Ecto neural progenitor cell (in vitro differentiated cells): Measurements from ENCODE around the gene FN3KRP.
A peak's percentile ranks its signal among the peaks of the same experiment; 100 is the strongest.

ENCODE experiments used
- DNase-seq: peaks from one replicate; pipeline ENCODE4 v3.0.0-alpha.2; 2018; ENCODE audit warnings: low spot score

FN3KRP gene, protein sequence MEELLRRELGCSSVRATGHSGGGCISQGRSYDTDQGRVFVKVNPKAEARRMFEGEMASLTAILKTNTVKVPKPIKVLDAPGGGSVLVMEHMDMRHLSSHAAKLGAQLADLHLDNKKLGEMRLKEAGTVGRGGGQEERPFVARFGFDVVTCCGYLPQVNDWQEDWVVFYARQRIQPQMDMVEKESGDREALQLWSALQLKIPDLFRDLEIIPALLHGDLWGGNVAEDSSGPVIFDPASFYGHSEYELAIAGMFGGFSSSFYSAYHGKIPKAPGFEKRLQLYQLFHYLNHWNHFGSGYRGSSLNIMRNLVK

DNA sequence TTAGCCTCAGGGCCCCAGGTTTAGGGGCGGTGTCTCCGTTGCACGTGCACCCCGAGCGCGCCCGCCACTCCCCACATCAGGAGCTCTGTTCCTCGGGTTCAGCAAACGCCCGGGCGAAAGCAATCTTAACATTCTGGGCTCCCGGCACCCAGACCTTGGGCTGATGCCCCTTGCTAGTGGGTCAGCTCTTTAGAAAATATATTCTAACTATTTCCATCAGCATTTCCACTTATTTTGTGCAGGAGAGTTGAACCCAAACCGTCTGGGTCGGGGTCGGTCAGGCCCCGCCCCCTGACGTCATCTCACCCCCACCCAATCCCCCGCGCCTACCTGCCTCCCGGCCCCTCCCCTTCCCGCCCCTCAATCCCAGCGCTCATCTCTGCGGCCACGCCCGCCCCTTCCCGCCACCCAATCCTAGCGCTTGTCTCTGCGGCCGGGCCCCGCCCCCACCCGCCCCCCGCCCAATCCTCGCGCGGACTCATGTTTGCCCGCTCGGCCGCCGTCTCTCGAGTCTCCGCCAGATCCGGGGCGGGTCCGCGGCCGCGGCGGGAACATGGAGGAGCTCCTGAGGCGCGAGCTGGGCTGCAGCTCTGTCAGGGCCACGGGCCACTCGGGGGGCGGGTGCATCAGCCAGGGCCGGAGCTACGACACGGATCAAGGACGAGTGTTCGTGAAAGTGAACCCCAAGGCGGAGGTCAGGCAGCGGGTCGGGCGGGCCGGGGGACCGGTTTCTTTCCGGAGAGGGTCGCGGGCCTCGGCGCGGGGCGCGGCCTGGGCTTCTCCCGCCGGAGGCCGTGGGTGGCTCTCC lies at the start of gene FN3KRP:
Gene FN3KRP (plus strand): TSS at position 504 of the 808 bp plus-strand sequence. CDS start 50 bp downstream, at position 554.
- peak; percentile 99 for DNase-seq

DNA sequence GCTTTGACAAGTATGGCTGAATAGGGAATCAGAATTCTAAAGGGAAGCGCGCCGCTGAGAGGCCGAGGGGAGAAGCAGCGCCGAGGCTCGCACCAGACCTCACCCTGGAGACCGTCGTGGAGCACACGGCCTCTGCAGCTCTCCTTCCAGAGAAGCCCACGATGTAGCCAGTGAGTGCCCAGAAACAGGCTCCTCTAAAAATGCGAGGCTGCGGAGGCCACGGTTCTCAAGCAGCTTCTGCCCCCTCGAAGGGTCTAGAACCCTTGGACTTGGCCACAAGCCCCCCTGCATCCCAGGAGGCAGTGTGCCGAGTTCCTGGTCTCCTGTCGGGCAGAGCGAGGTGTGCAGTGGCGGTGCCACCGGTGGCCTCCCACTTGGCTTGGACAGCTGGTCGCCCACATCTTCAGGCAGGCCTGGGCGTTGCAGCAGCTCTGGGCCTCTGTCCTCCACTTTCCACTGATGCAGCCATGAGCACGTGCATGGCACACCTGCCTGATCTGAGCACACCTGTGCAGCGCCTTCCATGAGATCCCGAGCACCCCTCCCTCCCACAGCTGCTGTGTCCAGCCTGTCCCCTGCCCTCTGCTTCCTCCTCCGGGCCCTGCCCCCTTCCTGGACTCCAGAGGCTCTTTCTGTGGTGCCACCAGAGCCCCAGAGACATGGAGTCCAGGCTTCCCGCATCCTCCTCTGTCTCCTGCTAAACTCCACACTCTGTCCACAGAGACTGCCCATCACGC lies 49.4 kb upstream of the FN3KRP start:
- DNase-seq: no peak

DNA sequence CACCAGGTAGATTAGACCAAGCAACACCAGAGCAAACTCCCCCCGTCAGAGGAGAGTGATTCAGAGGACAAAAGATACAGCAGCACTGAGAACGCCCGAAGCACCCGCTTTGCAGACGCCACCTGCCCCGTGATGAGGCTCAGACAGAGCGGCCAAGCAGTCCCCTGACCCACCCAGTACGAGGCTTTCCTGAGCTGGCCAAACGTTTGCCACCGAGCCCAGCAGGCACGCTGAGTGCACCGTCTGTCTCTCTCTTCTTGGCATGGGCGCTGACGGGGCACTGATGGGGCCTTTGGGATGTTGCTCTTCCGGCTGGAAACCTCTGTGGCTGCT lies 48.9 kb upstream of the FN3KRP start:
- no peak for DNase-seq

DNA sequence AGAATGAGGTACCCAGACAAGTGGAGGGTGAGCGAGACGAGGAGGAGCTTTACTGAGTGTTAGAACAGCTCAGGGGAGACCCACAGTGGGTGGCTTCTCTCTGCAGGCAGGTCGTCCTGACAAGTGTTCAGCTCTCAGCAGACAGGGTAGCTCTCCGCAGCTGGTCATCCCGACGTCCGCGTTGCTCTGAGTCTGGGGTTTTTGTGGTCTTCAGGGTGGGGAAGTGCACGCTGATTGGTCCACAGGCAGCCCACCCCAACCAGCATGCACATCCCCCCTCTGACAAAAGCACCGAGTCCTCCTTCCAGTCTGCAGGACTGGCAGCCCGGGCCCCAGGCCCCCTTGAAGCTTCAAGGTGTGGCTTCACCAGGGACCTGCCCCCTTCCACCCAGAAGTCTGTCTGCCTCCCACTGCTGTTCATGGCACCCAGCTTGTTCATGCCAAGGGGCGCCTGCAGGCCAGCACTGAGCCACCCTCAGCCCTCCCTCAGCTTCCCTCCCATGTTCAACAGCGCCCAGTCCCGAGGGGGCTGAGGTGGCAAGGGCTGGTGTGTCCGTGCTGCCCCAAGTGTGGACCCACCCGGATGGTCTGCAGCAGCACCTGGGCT lies 48.4 kb upstream of the FN3KRP start:
- peak; percentile 53 for DNase-seq

DNA sequence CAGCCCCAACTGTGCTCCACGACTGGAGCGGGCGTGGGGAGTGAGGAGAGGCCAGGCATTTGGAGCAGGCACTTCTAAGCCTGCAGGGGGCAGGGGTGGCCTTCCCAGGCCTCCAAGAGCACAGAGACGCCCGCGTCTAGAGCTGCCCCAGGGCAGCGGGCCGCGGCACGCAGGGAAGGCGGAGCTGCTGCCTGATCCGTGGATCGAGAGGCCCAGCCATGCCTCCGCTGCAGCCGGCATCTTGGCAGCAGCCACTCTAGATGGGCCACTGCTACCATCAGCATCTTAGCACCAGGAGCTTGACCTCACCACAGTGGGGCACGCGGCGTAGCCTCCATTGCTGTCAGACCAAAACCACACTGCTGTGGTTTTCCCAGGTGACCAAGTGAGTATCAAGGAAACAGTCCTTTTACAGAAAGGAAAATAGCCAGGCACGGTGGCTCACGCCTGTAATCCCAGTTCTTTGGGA lies 47.8 kb upstream of the FN3KRP start:
- peak; percentile 85 for DNase-seq

GRCh38 chr17:82670661-82671450 lies 45.6 kb upstream of the FN3KRP start:
- DNase-seq: no peak

DNA sequence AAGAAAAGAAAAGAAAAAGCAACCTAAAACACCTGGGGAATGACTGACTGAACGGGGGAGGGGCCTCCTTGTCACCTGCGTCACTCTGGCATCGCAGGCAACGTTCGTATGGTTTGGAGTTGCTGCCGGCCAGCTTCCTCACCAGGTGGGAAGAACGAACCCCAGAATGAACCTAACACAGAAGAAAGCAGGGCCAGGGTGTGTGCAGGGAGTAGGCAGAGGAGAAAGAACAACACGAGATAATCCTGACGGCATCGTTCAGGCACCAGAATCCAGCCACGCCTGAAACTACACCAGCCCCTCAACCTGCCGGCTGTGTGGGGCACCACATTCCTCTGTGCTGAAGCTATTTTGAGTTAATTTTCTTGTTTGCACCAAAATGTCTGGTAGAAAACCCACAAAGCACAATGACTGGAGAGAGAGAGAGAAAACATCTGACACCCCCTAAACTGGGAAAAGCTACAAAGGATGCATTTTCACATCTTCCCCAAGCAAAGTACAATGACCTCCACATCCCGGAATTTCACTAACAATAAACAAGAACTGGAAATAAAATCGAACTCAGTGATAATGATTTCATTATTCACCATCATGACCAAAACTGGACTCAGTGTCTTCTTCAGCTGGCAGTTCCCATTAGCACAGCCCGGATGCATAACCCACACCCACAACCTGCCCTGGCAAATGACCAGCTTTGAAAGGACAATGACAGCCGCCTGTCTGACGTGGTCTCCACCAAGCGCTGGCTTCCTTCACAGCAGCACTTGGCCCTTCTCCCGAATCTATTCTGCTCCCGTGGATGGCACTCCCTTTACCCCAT lies 41.6 kb upstream of the FN3KRP start:
- DNase-seq: no peak

- no peak for DNase-seq
Measured at GRCh38 chr17:82675476-82676245, 40.8 kb upstream of the FN3KRP start.

DNA sequence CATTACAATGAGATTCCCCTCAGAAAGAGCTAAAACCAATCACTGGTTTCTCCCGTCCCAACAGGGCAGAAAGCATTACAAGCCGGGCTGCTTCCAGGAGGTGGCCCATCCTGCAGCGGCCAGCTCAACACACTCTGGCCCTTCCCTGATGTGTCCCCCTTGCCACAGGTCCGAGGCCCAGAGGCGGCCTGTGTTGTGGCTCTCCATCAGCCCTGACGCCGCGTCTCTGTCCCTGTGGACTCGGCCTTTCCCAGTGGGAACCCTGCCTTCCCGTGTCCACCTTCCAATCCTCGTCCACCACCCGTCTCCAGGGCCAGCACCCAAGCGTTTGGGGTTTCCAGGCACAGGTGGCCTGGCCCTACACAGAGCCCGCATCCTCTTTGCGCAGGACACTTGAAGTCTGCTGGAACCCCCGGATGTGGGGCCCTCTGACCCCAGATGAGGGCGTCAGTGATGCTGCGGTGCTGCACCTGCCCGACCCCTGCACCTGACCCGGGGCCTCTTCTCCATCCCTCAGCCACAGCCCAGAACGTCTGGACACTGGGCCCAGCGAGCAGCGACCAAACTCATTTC lies 39.1 kb upstream of the FN3KRP start:
- DNase-seq: no peak

DNA sequence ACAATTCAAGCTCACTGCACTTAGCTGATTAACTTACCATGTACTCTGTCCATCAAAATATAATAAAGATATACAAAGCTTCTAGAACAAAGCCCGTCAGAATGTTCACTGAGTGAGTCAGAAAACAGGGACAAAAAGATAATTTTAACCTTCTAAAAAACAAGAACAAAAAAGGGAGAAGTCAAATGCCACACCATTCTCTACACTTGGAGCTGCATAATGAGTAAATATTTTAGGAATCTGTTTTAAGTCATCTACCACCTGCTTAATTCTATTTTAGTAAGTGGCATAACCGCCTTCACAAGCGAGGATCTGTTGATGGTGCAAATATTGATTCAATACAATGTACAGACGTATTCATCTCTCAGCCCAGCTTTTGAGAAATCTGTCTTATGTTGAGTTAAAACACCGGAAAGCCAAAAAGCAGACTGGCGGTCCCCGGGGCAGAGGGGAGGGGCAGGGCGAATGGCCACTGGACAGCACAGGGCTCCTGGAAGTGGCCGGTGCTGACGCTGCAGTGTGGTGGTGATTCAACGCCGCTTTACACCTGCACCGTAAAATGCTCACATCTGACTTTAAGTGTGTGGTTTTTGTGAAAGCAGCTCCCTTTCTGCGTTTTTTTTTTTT lies 38.1 kb upstream of the FN3KRP start:
- DNase-seq: peak; percentile 42

DNA sequence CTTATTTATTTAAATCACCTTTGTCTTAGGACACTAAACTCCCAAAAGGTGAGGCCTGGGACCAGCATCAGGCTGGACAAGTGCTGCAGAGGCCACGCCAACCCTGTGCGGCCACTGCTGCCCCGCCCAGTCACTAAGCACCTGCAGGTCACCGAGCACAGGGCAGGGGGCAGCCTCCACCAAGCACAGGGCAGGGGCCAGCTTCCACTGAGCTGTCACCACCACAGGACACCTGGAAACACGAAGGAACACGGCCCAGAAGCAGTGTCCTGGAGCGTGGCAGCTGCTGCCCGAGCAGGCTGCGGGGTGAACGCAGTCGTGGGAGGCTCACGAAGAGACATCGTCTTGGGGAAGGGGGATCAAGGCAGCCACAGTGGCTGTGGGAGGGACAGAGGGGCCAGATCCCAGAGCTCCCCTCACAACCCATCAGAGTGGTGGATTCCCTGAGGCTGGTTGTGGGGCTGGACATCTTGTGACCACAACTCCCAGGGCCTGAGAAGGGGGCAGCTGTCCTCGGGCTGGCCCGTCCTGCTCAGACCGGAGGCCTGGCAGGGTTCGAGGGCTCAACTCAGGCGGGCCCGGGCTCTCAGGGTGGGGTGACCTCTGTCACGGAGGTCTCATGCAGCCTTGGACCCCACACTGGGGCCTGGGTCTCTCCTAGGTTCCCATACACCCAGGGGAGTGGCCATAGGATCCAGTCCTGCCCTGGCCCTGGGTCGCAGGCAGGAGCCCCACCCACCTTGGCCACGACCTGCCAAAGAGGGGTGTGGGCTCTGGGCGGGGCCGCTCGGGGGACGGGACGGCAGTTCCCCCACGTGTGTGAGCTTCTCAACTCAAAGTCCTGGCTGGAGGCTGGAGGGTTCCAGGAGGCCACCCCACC lies 36.7 kb upstream of the FN3KRP start:
- DNase-seq: peak; percentile 61

DNA sequence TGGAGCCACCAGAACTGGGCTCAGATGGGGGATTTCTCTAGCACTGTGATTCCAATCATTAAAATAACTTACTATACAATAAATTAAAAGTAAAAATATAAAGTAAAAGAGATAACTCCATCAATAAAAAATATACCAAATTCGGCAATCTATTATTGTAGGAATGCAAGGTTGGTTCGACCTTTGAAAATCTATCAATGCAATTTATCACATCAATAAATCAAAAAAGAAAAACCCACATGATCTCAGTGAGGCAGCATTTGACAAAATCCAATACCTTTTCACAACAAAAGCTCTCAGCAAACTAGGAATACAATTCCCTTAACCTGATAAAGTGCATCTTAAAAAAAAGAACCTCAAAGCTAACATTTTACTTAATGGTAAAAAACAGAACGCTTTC lies 35.0 kb upstream of the FN3KRP start:
- DNase-seq: no peak

DNA sequence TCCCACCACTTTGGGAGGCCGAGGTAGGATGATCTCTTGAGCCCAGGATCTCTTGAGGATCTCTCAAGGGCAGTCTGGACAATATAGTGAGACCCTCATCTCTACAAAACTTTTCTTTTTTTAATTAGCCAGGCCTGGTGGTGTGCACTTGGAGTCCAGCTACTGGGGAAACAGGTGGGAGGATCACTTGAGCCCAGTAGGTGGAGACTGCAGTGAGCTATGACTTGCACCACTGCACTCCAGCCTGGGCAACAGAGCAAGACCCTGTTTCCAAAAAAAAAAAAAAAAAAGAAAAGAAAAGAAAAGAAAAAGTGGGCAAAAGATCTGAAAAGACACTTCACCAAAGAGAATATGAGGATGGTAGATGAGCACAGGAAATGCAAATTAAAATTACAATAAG lies 33.0 kb upstream of the FN3KRP start:
- DNase-seq: no peak

DNA sequence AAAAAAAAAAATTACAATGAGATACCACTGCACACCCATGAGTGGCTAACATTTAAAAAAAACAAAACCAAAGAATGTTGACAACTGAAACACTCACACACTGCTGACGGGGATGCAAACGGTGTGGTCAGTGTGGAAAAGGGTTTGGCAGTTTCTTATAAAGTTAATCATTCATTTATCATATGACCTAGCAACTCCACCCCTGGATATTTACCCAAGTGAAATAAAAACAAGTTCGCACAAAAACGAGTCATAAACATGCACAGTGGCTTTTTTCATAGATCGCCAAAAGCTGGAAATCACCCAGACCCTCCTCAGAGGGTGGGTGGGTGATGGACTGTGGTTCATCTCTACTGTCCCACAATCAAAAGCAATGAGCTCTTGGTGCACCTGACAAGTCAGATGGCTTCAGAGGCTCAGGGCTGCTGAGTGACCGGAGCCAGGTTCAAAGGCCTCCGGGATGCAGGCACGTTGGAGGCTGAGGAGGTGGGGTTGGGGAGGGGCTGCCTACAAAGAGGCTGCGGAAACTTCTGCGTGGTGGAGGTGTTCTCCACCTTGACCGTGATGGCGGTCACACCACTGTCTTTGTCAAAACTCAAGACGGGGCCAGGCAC lies 32.2 kb upstream of the FN3KRP start:
- DNase-seq: no peak

DNA sequence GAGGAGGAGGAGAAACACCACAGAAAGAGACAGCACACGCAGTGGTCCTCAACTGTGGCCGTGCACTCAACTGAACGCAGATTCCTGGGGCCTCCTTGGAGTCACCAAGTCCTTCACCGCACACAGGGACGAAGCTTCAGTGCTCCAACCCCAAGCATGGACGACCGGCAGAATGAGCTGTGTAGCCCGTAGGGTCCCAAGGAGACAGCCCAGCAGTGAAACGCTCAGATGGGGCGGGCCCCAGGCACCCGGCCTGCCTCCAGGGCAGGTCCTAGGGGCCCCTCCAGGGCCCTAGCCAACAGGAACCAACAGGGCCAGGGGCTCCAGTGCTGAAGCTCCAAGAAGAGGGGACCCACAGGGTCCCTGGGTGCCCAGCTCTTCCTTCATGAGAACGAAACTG lies 31.2 kb upstream of the FN3KRP start:
- DNase-seq: no peak

- no peak for DNase-seq
Measured at GRCh38 chr17:82686366-82687324, 29.9 kb upstream of the FN3KRP start.
